ENCODE data around the gene GRIP2. TPM values are rescaled to one million over a fixed set of nuclear protein-coding genes. Genes with fewer than 3 reads are reported as not detected.

Gene GRIP2
- total RNA-seq, 1 experiment from 2014 or later: 4.5 TPM

GRCh38 chr3:14502472-14502871 is 37.7 kb downstream of the GRIP2 start:
- intact Hi-C loops (cut with micrococcal nuclease; ENCODE audit: unreplicated experiment): no loop called here

GRCh38 chr3:14497321-14497720 is 42.8 kb downstream of the GRIP2 start:
- no peak overlapping the region for H3K4me3 Mint-ChIP-seq (ENCODE audit: unreplicated experiment)
- ChIA-PET POLR2A (no interaction called here), CTCF (interaction anchor here (0.7 kb wide), 1 partner anchor 186 kb away, joined by 6 read pairs; no protein-coding TSS in a partner anchor)
- H3K27ac Mint-ChIP-seq (ENCODE audit: unreplicated experiment): no peak overlapping the region
- no TSS peak for BruUV-seq (replicated peaks)
- Histone ChIP-seq H3K36me3 (ENCODE audit: control insufficient read depth, insufficient read depth, low read length) (no peaks in the 10 kb centered on the region), H3K9me3 (no peaks in the 10 kb centered on the region; the same call in 1 of the 2 replicates), H3K4me1 (peaks cover 8% of the 10 kb centered on the region), H3K27me3 (replicated peaks; ENCODE audit: control insufficient read depth, insufficient read depth, low read length) (no peaks in the 10 kb centered on the region), H3K4me3 (ENCODE audit: low read depth, low read length) (no peak overlapping the region)
- no peak for DNase-seq
- TF ChIP-seq CTCF (IDR thresholded peaks at IDR 0.05; ENCODE audit: insufficient read depth in 1 of 2, low read depth in 1 of 2, low read length in 1 of 2, severe bottlenecking in 1 of 2, unreplicated experiment in 1 of 2): no peak
- no peaks in the 10 kb centered on the region for H3K36me3 Mint-ChIP-seq (ENCODE audit: insufficient read depth, unreplicated experiment)
- H3K27me3 Mint-ChIP-seq (ENCODE audit: insufficient read depth, unreplicated experiment): no peaks in the 10 kb centered on the region
- intact Hi-C loops (cut with micrococcal nuclease; ENCODE audit: unreplicated experiment): no loop called here
- peaks cover 11% of the 10 kb centered on the region for H3K4me1 Mint-ChIP-seq (ENCODE audit: low read depth, unreplicated experiment)
- H3K9me3 Mint-ChIP-seq (ENCODE audit: unreplicated experiment): peaks cover 15% of the 10 kb centered on the region

More at GRCh38 chr3:14502472-14502871, 37.7 kb downstream of the GRIP2 start:
- Histone ChIP-seq H3K36me3 (ENCODE audit: control insufficient read depth, insufficient read depth, low read length) (no peaks in the 10 kb centered on the region), H3K4me1 (no peaks in the 10 kb centered on the region), H3K4me3 (ENCODE audit: low read depth, low read length) (no peak overlapping the region), H3K9me3 (peaks cover 3% of the 10 kb centered on the region; the same call in 1 of the 2 replicates), H3K27me3 (replicated peaks; ENCODE audit: control insufficient read depth, insufficient read depth, low read length) (no peaks in the 10 kb centered on the region; the same call in 1 of the 2 replicates)
- Mint-ChIP-seq H3K27ac (ENCODE audit: unreplicated experiment) (no peak overlapping the region), H3K27me3 (ENCODE audit: insufficient read depth, unreplicated experiment) (no peaks in the 10 kb centered on the region), H3K9me3 (ENCODE audit: unreplicated experiment) (peaks cover 22% of the 10 kb centered on the region), H3K36me3 (ENCODE audit: insufficient read depth, unreplicated experiment) (peaks cover 5% of the 10 kb centered on the region), H3K4me3 (ENCODE audit: unreplicated experiment) (no peak overlapping the region), H3K4me1 (ENCODE audit: low read depth, unreplicated experiment) (peaks cover 7% of the 10 kb centered on the region)
- no peak for DNase-seq
- no TSS peak for BruUV-seq (replicated peaks)
- ChIA-PET POLR2A (no interaction called here), CTCF (no interaction called here)
- TF ChIP-seq CTCF (IDR thresholded peaks at IDR 0.05; ENCODE audit: insufficient read depth in 1 of 2, low read depth in 1 of 2, low read length in 1 of 2, severe bottlenecking in 1 of 2, unreplicated experiment in 1 of 2): no peak

- ChIA-PET CTCF (no interaction called here), POLR2A (no interaction called here)
- Mint-ChIP-seq H3K4me3 (ENCODE audit: unreplicated experiment) (no peak overlapping the region), H3K4me1 (ENCODE audit: low read depth, unreplicated experiment) (peaks cover 11% of the 10 kb centered on the region), H3K36me3 (ENCODE audit: insufficient read depth, unreplicated experiment) (peaks cover 7% of the 10 kb centered on the region), H3K27ac (ENCODE audit: unreplicated experiment) (no peak overlapping the region), H3K27me3 (ENCODE audit: insufficient read depth, unreplicated experiment) (no peaks in the 10 kb centered on the region), H3K9me3 (ENCODE audit: unreplicated experiment) (peaks cover 5% of the 10 kb centered on the region)
- no TSS peak for BruUV-seq (replicated peaks)
- TF ChIP-seq CTCF (IDR thresholded peaks at IDR 0.05; ENCODE audit: insufficient read depth in 1 of 2, low read depth in 1 of 2, low read length in 1 of 2, severe bottlenecking in 1 of 2, unreplicated experiment in 1 of 2): no peak
- Histone ChIP-seq H3K4me3 (ENCODE audit: low read depth, low read length) (no peak overlapping the region), H3K27me3 (replicated peaks; ENCODE audit: control insufficient read depth, insufficient read depth, low read length) (no peaks in the 10 kb centered on the region), H3K9me3 (no peaks in the 10 kb centered on the region; the same call in 1 of the 2 replicates), H3K4me1 (peaks cover 8% of the 10 kb centered on the region), H3K36me3 (ENCODE audit: control insufficient read depth, insufficient read depth, low read length) (no peaks in the 10 kb centered on the region)
- intact Hi-C loops (cut with micrococcal nuclease; ENCODE audit: unreplicated experiment): no loop called here
- no peak for DNase-seq
Measured at GRCh38 chr3:14496351-14496750, 43.8 kb downstream of the GRIP2 start.
